GM21360 (cell line): ENCODE data around the gene INHBC.
"Not testable (repeated sequence)": the region's sequence is repeated elsewhere in the genome, so short reads cannot be mapped to it uniquely, and the experiment has no call there.

Experiments used
- ATAC-seq: cut with Tn5 transposase; IDR thresholded peaks from one replicate; pipeline ENCODE4 v1.9.1; 2021; ENCODE audit warnings: mild to moderate bottlenecking, moderate library complexity; ENCODE audit not compliant: unreplicated experiment

The INHBC gene, protein sequence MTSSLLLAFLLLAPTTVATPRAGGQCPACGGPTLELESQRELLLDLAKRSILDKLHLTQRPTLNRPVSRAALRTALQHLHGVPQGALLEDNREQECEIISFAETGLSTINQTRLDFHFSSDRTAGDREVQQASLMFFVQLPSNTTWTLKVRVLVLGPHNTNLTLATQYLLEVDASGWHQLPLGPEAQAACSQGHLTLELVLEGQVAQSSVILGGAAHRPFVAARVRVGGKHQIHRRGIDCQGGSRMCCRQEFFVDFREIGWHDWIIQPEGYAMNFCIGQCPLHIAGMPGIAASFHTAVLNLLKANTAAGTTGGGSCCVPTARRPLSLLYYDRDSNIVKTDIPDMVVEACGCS

DNA sequence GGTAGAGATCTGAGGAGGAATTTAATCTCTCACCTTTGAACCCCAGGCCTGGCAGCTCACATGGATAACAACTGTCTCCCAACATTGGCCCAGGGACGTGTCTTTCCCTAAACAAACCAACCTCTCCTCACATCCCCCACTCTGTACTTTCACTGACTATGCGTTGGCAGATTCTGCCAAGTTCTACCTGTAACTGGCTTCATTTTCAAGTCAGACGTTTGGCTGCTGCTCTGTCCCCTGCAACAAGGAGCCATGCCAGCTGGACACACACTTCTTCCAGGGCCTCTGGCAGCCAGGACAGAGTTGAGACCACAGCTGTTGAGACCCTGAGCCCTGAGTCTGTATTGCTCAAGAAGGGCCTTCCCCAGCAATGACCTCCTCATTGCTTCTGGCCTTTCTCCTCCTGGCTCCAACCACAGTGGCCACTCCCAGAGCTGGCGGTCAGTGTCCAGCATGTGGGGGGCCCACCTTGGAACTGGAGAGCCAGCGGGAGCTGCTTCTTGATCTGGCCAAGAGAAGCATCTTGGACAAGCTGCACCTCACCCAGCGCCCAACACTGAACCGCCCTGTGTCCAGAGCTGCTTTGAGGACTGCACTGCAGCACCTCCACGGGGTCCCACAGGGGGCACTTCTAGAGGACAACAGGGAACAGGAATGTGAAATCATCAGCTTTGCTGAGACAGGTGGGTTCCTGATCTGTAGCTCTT is at the start of gene INHBC:
INHBC (plus strand) TSS at position 268 of the 707 bp plus-strand sequence; CDS start at position 371, 103 bp downstream.
- ATAC-seq = no peak

DNA sequence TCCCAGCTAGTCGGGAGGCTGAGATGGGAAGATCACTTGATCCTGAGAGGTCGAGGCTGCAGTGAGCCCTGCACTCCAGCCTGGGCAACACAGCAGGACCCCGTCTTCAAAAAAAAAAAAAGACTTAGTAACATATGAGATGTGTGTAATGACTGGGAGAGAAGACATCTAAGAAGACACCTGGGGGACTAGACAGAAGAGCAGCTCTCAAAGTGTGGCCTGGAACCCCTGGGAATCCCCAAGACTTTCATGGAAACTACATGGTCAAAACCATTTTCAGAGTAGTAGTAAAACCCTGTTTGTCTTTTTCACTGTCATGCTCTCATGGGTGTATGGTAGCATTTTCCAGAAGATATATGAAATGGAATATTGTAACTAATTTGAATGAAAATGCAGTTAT is 49.0 kb upstream of the INHBC start:
- no peak for ATAC-seq

DNA sequence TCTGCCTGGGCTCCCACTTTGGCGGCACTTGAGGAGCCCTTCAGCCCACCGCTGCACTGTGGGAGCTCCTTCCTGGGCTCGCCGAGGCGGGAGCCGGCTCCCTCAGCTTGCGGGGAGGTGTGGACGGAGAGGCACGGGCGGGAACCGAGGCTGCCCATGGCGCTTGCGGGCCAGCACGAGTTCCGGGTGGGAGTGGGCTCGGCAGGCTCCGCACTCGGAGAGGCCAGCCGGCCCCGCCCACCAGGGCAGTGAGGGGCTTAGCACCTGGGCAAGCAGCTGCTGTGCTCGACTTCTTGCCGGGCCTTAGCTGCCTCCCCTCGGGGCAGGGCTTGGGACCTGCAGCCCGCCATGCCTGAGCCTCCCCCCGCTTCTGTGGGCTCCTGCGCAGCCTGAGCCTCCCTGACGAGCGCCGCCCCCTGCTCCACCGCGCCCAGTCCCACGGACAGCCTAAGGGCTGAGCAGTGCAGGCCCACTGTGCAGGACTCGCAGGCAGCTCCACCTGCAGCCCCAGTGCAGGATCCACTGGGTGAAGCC is 48.3 kb upstream of the INHBC start:
- ATAC-seq = no peak

DNA sequence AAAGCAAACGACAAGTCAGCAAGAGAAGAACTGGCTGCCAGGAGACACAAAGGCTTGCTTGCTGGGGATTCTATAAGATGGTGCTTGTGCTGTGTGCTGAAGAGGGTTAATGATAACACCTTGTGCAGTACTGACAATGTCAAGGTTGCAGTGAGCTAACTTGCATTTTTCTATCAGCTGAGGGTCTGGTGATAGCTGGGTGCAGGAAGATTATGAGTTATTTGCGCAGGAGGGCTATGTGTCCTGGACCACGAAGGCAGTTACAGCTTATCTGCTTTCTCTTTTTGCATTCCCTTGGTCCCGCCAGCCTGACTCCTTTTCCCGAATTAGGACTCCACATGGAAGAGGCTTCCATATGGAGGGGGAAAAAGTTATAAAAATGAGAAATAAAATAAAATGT is 46.2 kb upstream of the INHBC start:
- no peak for ATAC-seq

DNA sequence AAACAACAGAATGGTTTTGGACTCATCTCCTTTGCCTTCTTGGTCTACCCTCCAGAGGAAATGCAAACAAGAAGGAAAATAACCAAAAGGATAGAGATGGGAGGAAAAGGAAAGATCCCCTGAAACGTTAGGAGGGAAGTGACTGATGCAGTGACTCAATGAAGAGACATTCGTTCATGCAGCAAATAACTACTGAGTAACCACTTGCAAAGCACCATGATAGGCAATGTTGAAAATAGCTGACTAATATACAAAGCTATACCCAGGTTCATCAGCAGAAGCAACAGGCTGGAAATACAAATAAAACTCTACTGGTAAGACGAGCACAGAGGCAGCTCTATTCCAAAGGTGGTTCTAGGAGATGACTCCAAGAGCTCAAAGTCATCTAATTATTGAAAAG is 45.6 kb upstream of the INHBC start:
- no peak for ATAC-seq

DNA sequence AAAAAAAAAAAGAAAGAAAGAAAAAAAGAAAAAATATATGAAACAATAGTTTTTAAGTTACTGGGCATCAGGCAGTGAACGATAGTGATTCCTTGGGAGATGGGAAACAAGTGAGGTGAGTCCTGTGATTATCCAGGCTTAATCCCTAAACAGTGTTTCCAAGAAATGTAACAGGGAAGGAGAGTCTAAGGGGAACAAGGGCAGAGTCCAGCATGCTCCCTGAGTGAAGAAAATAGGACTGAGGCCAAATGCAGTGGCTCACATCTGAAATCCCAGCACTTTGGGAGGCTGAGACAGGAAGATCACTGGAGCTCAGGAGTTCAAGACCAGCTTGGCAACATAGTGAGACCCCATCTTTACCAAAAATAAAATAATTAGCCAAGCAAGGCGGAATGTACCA is 44.4 kb upstream of the INHBC start:
- no peak for ATAC-seq

DNA sequence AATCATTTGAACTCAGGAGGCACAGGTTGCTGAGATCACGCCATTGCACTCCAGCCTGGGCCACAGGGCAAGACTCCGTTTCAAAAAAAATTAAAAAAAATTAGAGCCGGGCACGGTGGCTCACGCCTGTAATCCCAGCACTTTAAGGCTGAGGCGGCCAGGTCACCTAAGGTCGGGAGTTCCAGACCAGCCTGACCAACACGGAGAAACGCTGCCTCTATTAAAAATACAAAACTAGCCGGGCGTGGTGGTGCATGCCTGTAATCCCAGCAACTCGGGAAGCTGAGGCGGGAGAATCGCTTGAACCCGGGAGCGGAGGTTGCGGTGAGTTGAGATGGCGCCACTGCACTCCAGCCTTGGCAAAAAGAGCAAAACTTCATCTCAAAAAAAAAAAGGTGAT is 39.5 kb upstream of the INHBC start:
- no peak for ATAC-seq

DNA sequence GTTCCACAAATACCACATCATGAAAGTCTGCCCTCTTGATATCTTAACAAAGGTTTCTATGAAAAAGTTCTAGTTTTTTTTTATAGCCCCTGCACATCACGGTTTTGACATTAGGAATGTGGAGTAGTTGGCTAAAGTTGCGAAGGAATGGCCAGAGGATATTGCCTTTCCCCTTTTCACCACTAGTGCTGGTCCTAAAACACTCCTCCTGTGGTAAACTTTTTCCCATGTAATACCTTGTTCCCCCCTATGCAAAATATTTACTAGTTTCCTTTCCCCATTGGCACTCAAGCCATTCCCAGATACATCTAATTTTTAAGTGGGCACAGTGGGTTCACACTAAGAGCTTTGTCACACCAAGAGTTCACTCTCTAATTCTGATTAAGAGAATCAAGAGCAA is 37.1 kb upstream of the INHBC start:
- ATAC-seq = no peak

DNA sequence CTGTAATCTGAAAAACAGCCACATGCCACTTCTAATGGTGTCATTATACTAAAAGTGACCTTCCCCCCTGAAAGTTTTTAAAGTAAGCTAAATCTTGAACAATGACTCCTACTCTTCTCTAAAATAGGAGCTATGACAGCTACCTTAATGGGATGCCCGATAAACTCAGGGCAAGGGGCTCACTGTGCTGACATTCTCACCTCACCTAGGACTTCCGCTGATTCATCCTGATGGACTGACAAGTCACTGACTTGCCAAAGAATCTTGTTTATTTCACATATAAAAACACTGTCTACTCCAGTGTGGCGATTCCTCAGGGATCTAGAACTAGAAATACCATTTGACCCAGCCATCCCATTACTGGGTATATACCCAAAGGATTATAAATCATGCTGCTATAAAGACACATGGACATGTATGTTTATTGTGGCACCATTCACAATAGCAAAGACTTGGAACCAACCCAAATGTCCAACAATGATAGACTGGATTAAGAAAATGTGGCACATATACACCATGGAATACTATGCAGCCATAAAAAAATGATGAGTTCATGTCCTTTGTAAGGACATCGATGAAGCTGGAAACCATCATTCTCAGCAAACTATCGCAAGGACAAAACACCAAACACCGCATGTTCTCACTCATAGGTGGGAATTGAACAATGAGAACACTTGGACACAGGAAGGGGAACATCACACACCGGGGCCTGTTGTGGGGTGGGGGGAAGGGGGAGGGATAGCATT is 34.7 kb upstream of the INHBC start:
- ATAC-seq = not testable (repeated sequence)

DNA sequence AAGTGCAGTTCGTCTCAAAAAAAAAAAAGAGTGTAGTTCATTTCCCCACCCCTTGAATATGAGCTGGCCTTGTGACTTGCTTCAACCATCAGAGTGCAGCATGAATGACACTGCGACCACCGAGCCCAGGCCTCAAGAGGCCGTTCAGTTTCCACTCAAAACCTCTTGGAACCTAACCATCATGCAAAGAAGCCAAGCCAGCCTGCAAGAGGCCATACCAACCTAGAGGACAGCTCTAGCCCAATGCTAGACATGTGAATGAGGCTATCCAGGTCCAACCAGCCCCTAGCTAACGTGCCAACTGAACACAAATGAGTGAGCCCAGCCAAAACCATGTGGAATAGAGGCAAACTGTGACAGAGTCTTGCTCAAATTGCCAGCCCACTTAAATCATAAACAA is 33.4 kb upstream of the INHBC start:
- no peak for ATAC-seq

DNA sequence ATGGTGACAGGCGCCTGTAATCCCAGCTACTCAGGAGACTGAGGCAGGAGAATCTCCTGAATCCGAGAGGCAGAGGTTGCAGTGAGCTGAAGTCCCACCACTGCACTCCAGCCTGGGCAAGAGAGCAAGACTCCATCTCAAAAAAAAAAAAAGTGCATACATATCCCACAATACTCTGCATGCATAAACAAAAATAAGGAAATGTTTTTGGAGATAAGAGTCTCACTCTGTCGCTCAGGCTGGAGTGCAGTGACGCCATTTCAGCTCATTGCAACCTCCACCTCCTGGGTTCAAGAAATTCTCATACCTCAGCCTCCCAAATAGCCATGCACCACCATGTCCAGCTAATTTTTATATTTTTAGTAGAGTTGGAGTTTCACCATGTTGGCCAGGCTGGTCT is 32.4 kb upstream of the INHBC start:
- not testable (repeated sequence) for ATAC-seq

DNA sequence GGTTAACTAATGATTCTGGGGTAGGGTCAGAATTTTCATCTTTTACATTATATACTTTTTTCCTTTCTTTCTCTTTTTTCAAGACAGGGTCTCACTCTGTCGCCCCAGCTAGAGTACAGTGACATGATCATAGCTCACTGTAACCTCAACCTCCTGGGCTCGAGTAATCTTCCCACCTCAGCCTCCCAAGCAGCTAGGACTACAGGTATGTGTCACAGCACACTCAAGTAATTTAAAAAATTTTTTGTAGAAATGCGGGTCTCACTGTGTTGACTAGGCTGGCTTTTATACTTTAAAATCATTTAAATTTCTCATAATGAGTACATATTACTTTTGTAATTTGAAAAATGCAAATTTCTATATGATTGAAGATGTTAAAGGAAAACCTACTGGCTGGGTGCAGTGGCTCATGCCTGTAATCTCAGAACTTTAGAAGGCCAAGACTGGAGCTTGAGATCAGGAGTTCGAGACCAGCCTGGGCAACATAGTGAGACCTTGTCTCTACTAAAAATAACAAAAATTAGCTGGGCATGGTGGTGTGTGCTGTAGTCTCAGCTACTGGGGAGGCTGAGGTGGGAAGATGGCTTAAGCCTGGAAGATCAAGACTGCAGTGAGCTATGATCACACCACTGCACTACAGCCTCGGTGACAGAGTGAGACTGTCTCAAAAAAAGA is 29.5 kb upstream of the INHBC start:
- ATAC-seq = no peak

DNA sequence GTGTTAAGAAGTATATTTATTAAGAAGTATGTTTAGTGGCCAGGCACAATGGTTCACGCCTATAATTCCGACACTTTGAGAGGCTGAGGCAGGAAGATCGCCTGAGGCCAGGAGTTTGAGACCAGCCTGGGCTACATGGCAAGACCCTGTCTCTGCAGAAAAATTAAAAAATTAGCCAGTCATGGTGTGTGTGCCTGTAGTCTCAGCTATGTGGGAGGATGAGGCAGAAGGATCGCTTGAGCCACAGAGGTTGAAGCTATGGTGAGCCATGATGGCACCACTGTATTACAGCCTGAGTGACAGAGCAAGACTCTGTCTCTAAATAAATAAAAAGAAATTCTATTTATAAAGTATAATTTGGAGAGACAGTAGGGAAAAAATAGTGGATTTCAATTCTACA is 24.1 kb upstream of the INHBC start:
- ATAC-seq = no peak

DNA sequence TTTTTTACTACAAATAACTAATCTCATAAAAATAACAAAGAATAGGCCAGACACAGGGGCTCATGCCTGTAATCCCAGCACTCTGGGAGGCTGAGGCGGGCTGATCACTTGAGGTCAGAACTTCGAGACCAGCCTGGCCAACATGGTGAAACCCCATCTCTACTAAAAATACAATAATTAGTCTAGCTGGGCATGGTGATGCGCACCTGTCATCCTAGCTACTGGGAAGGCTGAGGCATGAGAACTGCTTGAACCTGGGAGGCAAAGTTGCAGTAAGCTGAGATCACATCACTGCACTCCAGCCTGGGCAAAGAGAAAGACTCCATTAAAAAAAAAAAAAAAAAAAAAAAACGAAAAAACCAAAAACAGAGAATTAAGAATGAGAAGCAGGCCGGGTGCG is 20.4 kb upstream of the INHBC start:
- ATAC-seq = not testable (repeated sequence)

DNA sequence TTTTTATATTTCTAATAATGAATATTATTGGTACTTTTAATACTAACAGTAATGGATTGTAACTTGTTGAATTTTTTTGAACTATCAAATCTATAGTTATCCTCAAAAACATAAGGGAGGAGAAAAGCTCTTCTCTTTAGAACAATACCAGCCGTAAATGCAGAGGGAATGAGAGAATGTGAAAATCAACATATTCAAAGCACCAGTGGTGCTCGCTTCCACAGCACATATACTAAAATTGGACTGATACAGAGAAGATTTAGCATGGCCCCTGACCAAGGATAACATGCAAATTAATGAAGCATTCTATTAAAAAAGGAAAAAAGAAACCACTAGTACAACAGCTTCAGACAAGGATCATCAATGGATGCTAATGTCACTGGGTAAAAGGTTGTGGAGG is 19.5 kb upstream of the INHBC start:
- ATAC-seq = no peak

DNA sequence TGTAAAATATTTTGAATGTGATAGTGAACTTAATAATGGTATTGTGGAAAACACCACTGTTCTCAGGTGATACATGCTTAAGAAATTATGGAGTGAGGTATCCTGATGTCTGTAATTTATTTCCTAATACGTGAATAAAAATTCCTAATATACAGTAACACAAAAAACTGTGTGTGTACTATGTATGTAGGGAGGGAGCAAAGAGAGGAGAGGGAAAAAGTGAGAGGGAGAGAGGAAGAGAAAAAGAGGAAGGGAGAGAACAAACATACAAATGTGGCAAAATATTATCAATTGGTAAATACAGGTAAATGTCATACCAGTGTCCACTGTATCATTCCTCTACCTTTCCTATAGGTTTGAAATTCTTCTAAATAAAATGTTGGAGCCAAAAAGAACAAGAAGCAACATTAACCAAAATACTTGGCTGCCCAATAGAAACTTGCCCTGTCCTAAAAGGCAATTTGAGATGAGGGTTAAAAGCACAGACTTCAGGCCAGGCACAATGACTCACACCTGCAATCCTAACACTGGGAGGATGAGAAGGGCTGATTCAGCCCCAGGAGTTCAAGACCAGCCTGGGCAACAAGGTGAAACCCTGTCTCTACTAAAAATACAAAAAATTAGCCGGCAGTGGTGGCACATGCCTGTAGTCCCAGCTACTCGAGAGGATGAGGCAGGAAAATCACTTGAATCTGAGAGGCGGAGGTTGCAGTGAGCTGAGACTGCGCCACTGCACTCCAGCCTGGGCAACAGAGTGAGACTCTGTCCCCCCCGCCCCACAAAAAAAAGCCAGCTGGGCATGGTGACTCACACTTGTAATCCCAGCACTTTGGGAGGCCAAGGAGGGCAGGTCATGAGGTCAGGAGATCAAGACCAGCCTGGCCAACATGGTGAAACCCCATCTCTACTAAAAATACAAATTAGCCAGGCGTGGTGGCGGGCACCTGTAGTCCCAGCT is 18.3 kb upstream of the INHBC start:
- no peak for ATAC-seq

DNA sequence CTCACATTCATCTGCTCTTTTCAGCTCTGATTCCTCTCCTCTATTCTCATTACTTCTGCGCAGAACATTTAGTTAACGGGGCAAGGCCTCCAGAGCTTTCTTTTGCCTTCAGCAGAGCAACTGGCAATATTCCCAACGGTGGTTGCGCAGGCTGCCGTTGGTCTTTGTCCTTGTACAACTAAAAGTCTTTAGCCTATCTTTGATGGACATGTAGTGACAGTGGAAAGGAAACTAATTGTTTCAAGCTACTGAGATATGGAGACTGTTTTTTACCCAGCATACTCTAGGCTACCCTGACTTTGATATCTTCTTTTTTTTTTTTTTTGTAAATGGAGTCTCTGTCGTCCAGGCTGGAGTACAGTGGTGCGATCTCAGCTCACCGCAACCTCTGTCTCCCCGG is 16.3 kb upstream of the INHBC start:
- ATAC-seq = no peak

DNA sequence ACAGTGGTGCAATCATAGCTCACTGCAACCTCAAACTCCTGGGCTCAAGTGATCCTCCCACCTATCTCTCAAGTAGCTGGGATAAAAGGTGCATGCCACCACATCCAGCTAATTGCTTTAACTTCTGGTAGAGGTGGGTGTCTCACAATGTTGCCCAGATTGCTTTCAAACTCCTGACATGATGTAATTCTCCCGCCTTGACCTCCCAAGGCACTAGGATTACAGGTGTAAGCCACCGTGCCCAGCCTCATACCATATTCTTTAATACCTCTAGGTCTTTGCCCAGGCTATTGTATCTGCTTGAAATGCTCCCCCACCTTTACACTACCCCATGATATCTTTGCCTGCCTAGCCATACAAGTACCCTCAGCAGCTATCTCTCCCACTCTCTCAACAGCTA is 15.1 kb upstream of the INHBC start:
- ATAC-seq = no peak

DNA sequence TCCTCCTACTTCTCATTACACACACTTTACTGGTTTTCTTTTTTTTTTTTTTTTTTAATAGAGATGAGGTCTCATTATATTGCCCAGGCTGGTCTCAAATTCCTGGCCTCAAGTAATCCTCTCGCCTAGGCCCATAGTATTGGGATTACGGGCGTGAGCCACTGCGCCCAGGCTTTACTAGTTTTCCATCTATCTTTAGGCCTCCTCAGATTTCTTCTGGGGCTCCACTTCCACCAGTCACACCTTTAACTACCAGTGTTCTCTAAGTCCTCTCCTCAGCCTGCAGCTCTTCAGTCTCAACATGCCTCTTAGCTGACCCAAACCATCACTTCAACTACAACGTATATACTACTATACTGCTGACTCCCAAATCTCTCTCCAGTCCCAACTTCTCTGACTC is 14.1 kb upstream of the INHBC start:
- no peak for ATAC-seq

DNA sequence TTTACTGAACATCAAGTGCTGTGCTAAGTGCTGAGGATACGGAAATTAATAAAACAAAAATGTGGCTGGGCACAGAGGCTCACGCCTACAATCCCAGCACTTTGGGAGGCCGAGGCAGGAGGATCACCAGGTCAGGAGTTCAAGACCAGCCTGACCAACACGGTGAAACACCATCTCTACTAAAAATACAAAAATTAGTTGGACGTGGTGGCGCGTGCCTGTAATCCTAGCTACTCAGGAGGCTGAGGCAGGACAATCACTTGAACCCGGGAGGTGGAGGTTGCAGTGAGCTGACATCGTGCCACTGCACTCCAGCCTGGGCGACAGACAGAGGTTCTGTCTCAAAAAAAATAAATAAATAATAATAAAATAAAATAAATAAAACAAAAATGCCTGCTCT is 7.6 kb upstream of the INHBC start:
- ATAC-seq = not testable (repeated sequence)
